Transverse colon (tissue), 4 donors: ENCODE data around the gene RHO.

Experiments used
- CTCF ChIP-seq, 5 experiments: fragments of 200-600 bp in 3 of 5; fragments of 450-650 bp in 2 of 5; sonication (generic) in 3 of 5; IDR thresholded peaks; 1 replicate in 2 of 5; 2 replicates in 3 of 5; pipeline ENCODE4 v1.5.1; 2016 to 2017; ENCODE audit warnings: antibody characterized with exemption in 5 of 5, inconsistent platforms in 3 of 5, mild to moderate bottlenecking in 2 of 5, moderate library complexity in 1 of 5
- EP300 ChIP-seq: sonication (generic); formaldehyde crosslinking; IDR thresholded peaks from one replicate; pipeline ENCODE4 v1.6.1; 2017; ENCODE audit warnings: antibody characterized with exemption, low read depth
- POLR2AphosphoS5 ChIP-seq, 3 donors: sonication (generic); formaldehyde crosslinking; IDR thresholded peaks; one replicate each; pipeline ENCODE4 v1.6.1; 2016; ENCODE audit warnings: antibody characterized with exemption in 3 of 3

GRCh38 chr3:129567939-129568338 lies 39.5 kb downstream of the RHO start:
- no peak for TF ChIP-seq CTCF (IDR thresholded peaks at IDR 0.05)
- no peak for TF ChIP-seq EP300
- no peak for TF ChIP-seq POLR2AphosphoS5 (IDR thresholded peaks at IDR 0.05)
